OCI-LY3 (cell line): ENCODE data around the gene ODAPH.

Experiments used
- H2AFZ ChIP-seq: fragments of 200-600, 300-600 bp; shearing (Covaris generic); 2 replicates; pipeline ENCODE4 v1.6.0; 2014; ENCODE audit warnings: antibody characterized with exemption, low read depth, low read length
- H3K27ac ChIP-seq: fragments of 200-600, 300-600 bp; sonication (generic); 2 replicates; pipeline ENCODE4 v1.5.1; 2014; ENCODE audit warnings: mild to moderate bottlenecking, low read length, moderate library complexity, mixed read lengths
- H3K27me3 ChIP-seq: fragments of 200-600, 300-600 bp; sonication (generic); 2 replicates; pipeline ENCODE4 v1.6.1; 2014; ENCODE audit warnings: low read depth, low read length, mixed read lengths
- H3K36me3 ChIP-seq: fragments of 200-600, 300-600 bp; sonication (generic); replicated peaks from 2 replicates; pipeline ENCODE3; 2014; ENCODE audit warnings: low read depth, low read length, mixed read lengths
- H3K4me1 ChIP-seq: fragments of 300-600, 200-600 bp; sonication (generic); 2 replicates; pipeline ENCODE4 v1.6.1; 2014; ENCODE audit warnings: low read length, mixed read lengths
- H3K4me2 ChIP-seq: fragments of 200-600, 300-600 bp; sonication (generic); 2 replicates; pipeline ENCODE4 v1.6.1; 2014; ENCODE audit warnings: low read length, mixed read lengths
- H3K4me3 ChIP-seq: fragments of 300-600, 200-600 bp; sonication (generic); 2 replicates; pipeline ENCODE4 v1.5.1; 2014; ENCODE audit warnings: antibody characterized with exemption, mild to moderate bottlenecking, low read length, moderate library complexity
- H3K79me2 ChIP-seq: fragments of 300-600, 200-600 bp; shearing (Covaris generic); 2 replicates; pipeline ENCODE4 v1.6.1; 2014; ENCODE audit warnings: mild to moderate bottlenecking, low read length, mixed read lengths
- H3K9ac ChIP-seq: fragments of 300-600, 200-600 bp; shearing (Covaris generic); 2 replicates; pipeline ENCODE4 v1.6.0; 2014; ENCODE audit warnings: mild to moderate bottlenecking, low read length, moderate library complexity
- H3K9me3 ChIP-seq: fragments of 200-600, 300-600 bp; shearing (Covaris generic); 2 replicates; pipeline ENCODE4 v1.6.1; 2014; ENCODE audit warnings: low read length, mixed read lengths; ENCODE audit not compliant: insufficient read depth
- H4K20me1 ChIP-seq: fragments of 200-600, 300-600 bp; sonication (generic); 2 replicates; pipeline ENCODE4 v1.6.1; 2016; ENCODE audit warnings: low read length, mixed read lengths; ENCODE audit not compliant: insufficient read depth
- EZH2phosphoT487 ChIP-seq: fragments of 200-600 bp; shearing (Covaris generic); IDR thresholded peaks from 2 replicates; pipeline ENCODE4 v1.6.1; 2018; ENCODE audit warnings: antibody characterized with exemption, mixed run types, low read depth
- TF ChIP-seq, protein P1 (sequence below): fragments of 200-600, 300-600 bp; sonication (generic); IDR thresholded peaks from 2 replicates; pipeline ENCODE4 v1.5.1; 2014; ENCODE audit warnings: antibody characterized with exemption, low read length, low read depth

Gene ODAPH

DNA sequence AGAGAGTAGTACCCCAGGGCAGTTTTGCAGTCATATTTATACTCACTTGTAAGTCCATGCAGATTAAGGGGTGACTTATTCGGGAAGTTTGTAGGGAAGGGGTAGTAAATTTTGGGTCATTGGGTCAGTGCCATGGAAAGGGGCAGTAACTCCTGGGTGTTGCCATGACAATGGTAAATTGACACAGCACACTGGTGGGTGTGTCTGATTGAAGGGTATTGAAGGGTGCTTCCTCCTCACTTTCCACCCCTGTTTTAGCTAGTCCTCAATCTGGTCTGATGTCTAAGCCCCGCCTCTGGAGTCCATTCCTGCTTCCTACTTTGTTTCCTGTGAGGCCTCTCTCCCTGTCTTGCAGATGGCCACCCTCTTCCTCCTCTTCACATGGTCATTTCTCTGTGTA, 11.9 kb downstream of the ODAPH start:
- Histone ChIP-seq H3K9ac (no peak overlapping the region), H3K79me2 (no peaks in the 10 kb centered on the region), H3K4me3 (no peak overlapping the region), H3K4me1 (peaks cover under 1% of the 10 kb centered on the region; the same call in 1 of the 2 replicates), H3K27me3 (peaks cover 5% of the 10 kb centered on the region; the same call in 1 of the 2 replicates), H4K20me1 (no peaks in the 10 kb centered on the region), H3K4me2 (no peak overlapping the region), H3K9me3 (no peaks in the 10 kb centered on the region), H2AFZ (no peak overlapping the region), H3K27ac (no peak overlapping the region), H3K36me3 (no peaks in the 10 kb centered on the region)
- TF ChIP-seq, protein P1, sequence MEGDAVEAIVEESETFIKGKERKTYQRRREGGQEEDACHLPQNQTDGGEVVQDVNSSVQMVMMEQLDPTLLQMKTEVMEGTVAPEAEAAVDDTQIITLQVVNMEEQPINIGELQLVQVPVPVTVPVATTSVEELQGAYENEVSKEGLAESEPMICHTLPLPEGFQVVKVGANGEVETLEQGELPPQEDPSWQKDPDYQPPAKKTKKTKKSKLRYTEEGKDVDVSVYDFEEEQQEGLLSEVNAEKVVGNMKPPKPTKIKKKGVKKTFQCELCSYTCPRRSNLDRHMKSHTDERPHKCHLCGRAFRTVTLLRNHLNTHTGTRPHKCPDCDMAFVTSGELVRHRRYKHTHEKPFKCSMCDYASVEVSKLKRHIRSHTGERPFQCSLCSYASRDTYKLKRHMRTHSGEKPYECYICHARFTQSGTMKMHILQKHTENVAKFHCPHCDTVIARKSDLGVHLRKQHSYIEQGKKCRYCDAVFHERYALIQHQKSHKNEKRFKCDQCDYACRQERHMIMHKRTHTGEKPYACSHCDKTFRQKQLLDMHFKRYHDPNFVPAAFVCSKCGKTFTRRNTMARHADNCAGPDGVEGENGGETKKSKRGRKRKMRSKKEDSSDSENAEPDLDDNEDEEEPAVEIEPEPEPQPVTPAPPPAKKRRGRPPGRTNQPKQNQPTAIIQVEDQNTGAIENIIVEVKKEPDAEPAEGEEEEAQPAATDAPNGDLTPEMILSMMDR = no peak
- no peak for TF ChIP-seq EZH2phosphoT487

GRCh38 chr4:75584067-75584466, 28.2 kb downstream of the ODAPH start:
- Histone ChIP-seq H3K4me1 (peaks cover 3% of the 10 kb centered on the region; the same call in 1 of the 2 replicates), H3K9ac (no peak overlapping the region), H3K4me2 (no peak overlapping the region), H3K36me3 (no peaks in the 10 kb centered on the region), H2AFZ (no peak overlapping the region), H3K79me2 (no peaks in the 10 kb centered on the region), H3K27ac (no peak overlapping the region), H3K27me3 (no peaks in the 10 kb centered on the region), H4K20me1 (no peaks in the 10 kb centered on the region), H3K9me3 (no peaks in the 10 kb centered on the region), H3K4me3 (no peak overlapping the region)
- TF ChIP-seq, protein P1 = no peak
- TF ChIP-seq EZH2phosphoT487 = no peak

GRCh38 chr4:75593393-75593792, 37.5 kb downstream of the ODAPH start:
- H3K9me3 ChIP-seq = no peaks in the 10 kb centered on the region
- H4K20me1 ChIP-seq = no peaks in the 10 kb centered on the region
- H3K9ac ChIP-seq = no peak overlapping the region
- H2AFZ ChIP-seq = no peak overlapping the region
- H3K79me2 ChIP-seq = no peaks in the 10 kb centered on the region
- TF ChIP-seq, protein P1 = no peak
- TF ChIP-seq EZH2phosphoT487 = no peak
- H3K4me2 ChIP-seq = no peak overlapping the region
- no peak overlapping the region for H3K4me3 ChIP-seq
- H3K27me3 ChIP-seq = no peaks in the 10 kb centered on the region
- H3K27ac ChIP-seq = no peak overlapping the region
- no peaks in the 10 kb centered on the region for H3K4me1 ChIP-seq
- no peaks in the 10 kb centered on the region for H3K36me3 ChIP-seq

DNA sequence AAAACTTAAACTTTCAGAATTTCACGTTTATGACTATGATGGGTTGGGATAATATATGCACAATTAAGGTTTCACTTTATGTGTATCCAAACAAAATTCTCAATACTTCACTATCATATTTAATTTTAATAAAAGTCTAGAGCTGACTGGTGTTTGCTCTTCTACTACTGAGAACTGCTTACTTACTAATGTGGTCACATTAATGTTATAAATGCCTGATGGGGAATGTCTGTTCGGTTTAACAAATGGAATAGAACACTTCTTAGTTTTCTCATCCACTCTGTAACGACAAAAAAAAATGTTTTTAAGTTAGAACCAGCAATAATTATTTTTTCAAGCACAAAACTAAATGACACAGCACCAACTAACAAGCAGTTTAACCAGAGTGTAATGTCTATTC, 40.2 kb downstream of the ODAPH start:
- no peak overlapping the region for H3K4me2 ChIP-seq
- no peak overlapping the region for H3K9ac ChIP-seq
- no peak overlapping the region for H3K4me3 ChIP-seq
- no peaks in the 10 kb centered on the region for H4K20me1 ChIP-seq
- no peaks in the 10 kb centered on the region for H3K79me2 ChIP-seq
- no peak overlapping the region for H3K27ac ChIP-seq
- H3K4me1 ChIP-seq = no peaks in the 10 kb centered on the region
- no peak overlapping the region for H2AFZ ChIP-seq
- H3K9me3 ChIP-seq = no peaks in the 10 kb centered on the region
- H3K36me3 ChIP-seq = no peaks in the 10 kb centered on the region
- TF ChIP-seq, protein P1 = no peak
- H3K27me3 ChIP-seq = no peaks in the 10 kb centered on the region
